SK-N-SH (cell line): ENCODE results near the gene LSM10. TPM values are rescaled to one million over a fixed set of nuclear protein-coding genes. Genes with fewer than 3 reads are reported as not detected.

Source experiments
- CTCF ChIA-PET: fragments of 300-600, 350-600 bp; formaldehyde crosslinking; extraction: SDS; loops from one replicate; lab custom pipeline; 2021; lab: Yijun Ruan, JAX
- POLR2A ChIA-PET: fragments of 350-600 bp; sonication (Branson Sonifier 250); formaldehyde crosslinking; extraction: SDS; loops from one replicate; lab custom pipeline; 2020; ENCODE audit warnings: antibody characterized with exemption, inconsistent platforms; lab: Yijun Ruan, JAX
- DNase-seq: peaks from one replicate; pipeline ENCODE4 v3.0.0; 2012
- H2AFZ ChIP-seq: fragments of 200-600 bp; sonication (generic); 2 replicates; pipeline ENCODE4 v1.8.1; 2016; ENCODE audit warnings: antibody characterized with exemption, mild to moderate bottlenecking, low read depth
- H3F3A ChIP-seq: fragments of 200-600 bp; sonication (generic); replicated peaks from 2 replicates; pipeline ENCODE3; 2016; ENCODE audit warnings: antibody characterized with exemption, mild to moderate bottlenecking; ENCODE audit not compliant: insufficient read depth
- H3K27ac ChIP-seq, 2 experiments: fragments of 200-500 bp in 1 of 2; fragments of 200-600 bp in 1 of 2; sonication (Bioruptor generic) in 1 of 2; sonication (generic), shearing (Covaris generic) in 1 of 2; 2 replicates each; pipeline versions ENCODE4 v1.5.1 to v1.6.1; 2014 to 2016; ENCODE audit warnings: low read depth in 2 of 2, inconsistent platforms in 1 of 2, low read length in 1 of 2, mild to moderate bottlenecking in 1 of 2, mixed read lengths in 1 of 2
- H3K27me3 ChIP-seq: fragments of 200-600 bp; sonication (generic), shearing (Covaris generic); 2 replicates; pipeline ENCODE4 v1.6.1; 2016; ENCODE audit warnings: mixed run types; ENCODE audit not compliant: insufficient read depth
- H3K36me3 ChIP-seq, 2 experiments: fragments of 200-500 bp in 1 of 2; fragments of 200-600 bp in 1 of 2; sonication (Bioruptor generic) in 1 of 2; sonication (generic) in 1 of 2; replicated peaks in 1 of 2; 2 replicates each; pipeline versions ENCODE3 to v1.5.1; 2014 to 2016; ENCODE audit warnings: low read length in 1 of 2, mild to moderate bottlenecking in 1 of 2; ENCODE audit not compliant: insufficient read depth in 2 of 2, control insufficient read depth in 1 of 2
- H3K4me1 ChIP-seq, 2 experiments: fragments of 200-500 bp in 1 of 2; fragments of 200-600 bp in 1 of 2; sonication (Bioruptor generic) in 1 of 2; sonication (generic), shearing (Covaris generic) in 1 of 2; 2 replicates each; pipeline versions ENCODE4 v1.5.1 to v1.6.1; 2014 to 2016; ENCODE audit warnings: low read depth in 1 of 2, low read length in 1 of 2, mixed run types in 1 of 2; ENCODE audit not compliant: insufficient read depth in 2 of 2, control insufficient read depth in 1 of 2
- H3K4me2 ChIP-seq: fragments of 200-600 bp; sonication (generic), shearing (Covaris generic); 2 replicates; pipeline ENCODE4 v1.6.1; 2017; ENCODE audit warnings: mixed run types
- H3K4me3 ChIP-seq, 2 experiments: fragments of 200-500 bp in 1 of 2; fragments of 200-600 bp in 1 of 2; sonication (Bioruptor generic) in 1 of 2; sonication (generic), shearing (Covaris generic) in 1 of 2; 2 replicates each; pipeline versions ENCODE4 v1.5.1 to v1.8.1; 2014 to 2016; ENCODE audit warnings: low read depth in 2 of 2, inconsistent platforms in 1 of 2, low read length in 1 of 2, mild to moderate bottlenecking in 1 of 2, mixed read lengths in 1 of 2, moderate library complexity in 1 of 2
- H3K79me2 ChIP-seq: fragments of 200-600 bp; sonication (generic); 2 replicates; pipeline ENCODE4 v1.8.1; 2017; ENCODE audit warnings: mild to moderate bottlenecking; ENCODE audit not compliant: insufficient read depth
- H3K9ac ChIP-seq: fragments of 200-600 bp; sonication (generic); 2 replicates; pipeline ENCODE4 v1.6.1; 2017; ENCODE audit warnings: mixed run types
- H3K9me2 ChIP-seq: fragments of 200-600 bp; sonication (generic); 2 replicates; pipeline ENCODE4 v1.6.1; 2017; ENCODE audit warnings: mixed run types
- H3K9me3 ChIP-seq: fragments of 200-600 bp; sonication (generic); 2 replicates; pipeline ENCODE4 v1.6.1; 2017; ENCODE audit warnings: mixed run types, mild to moderate bottlenecking, moderate library complexity
- H4K20me1 ChIP-seq: fragments of 200-600 bp; sonication (generic); 2 replicates; pipeline ENCODE4 v1.6.1; 2017; ENCODE audit warnings: mild to moderate bottlenecking, mixed run types; ENCODE audit not compliant: insufficient read depth
- CHD2 ChIP-seq: fragments of 150-350 bp; IDR thresholded peaks from 2 replicates; pipeline ENCODE4 v1.6.1; 2018; ENCODE audit warnings: low read length; ENCODE audit not compliant: partially characterized antibody
- ELF1 ChIP-seq: IDR thresholded peaks from 2 replicates; pipeline ENCODE4 v1.4.0; 2012
- EZH2phosphoT487 ChIP-seq: fragments of 200-600 bp; sonication (generic); IDR thresholded peaks from 2 replicates; pipeline ENCODE4 v1.6.1; 2017; ENCODE audit warnings: low read depth, mixed run types, mild to moderate bottlenecking, antibody characterized with exemption, moderate library complexity, borderline replicate concordance
- FOSL2 ChIP-seq: IDR thresholded peaks from 2 replicates; pipeline ENCODE4 v1.4.0; 2012; ENCODE audit warnings: low read depth, mild to moderate bottlenecking, moderate library complexity, borderline replicate concordance
- FOXM1 ChIP-seq: IDR thresholded peaks from 2 replicates; pipeline ENCODE4 v1.4.0; 2012; ENCODE audit warnings: low read depth, mild to moderate bottlenecking
- GABPA ChIP-seq: IDR thresholded peaks from 2 replicates; pipeline ENCODE4 v1.4.0; 2012; ENCODE audit warnings: low read depth, mild to moderate bottlenecking
- GATA2 ChIP-seq: sonication (generic); formaldehyde crosslinking; IDR thresholded peaks from 2 replicates; pipeline ENCODE4 v1.5.0; 2020; ENCODE audit warnings: mild to moderate bottlenecking, missing genetic modification reagents
- MEF2A ChIP-seq: IDR thresholded peaks from 2 replicates; pipeline ENCODE4 v1.4.0; 2012; ENCODE audit warnings: low read depth, borderline replicate concordance
- MXI1 ChIP-seq: IDR thresholded peaks from 2 replicates; pipeline ENCODE4 v1.6.1; 2012; ENCODE audit warnings: mild to moderate bottlenecking, low read depth, low read length, improper control_type of control experiment
- NFIC ChIP-seq: IDR thresholded peaks from 2 replicates; pipeline ENCODE4 v1.4.0; 2012; ENCODE audit warnings: borderline replicate concordance
- NRF1 ChIP-seq: IDR thresholded peaks from 2 replicates; pipeline ENCODE4 v1.6.1; 2012; ENCODE audit warnings: low read depth, mild to moderate bottlenecking, low read length
- POLR2AphosphoS5 ChIP-seq: IDR thresholded peaks from 2 replicates; pipeline ENCODE4 v1.6.1; 2012; ENCODE audit warnings: low read depth, low read length
- RAD21 ChIP-seq: IDR thresholded peaks from 2 replicates; pipeline ENCODE4 v1.6.1; 2012; ENCODE audit warnings: mild to moderate bottlenecking, low read length
- RCOR1 ChIP-seq: fragments of 150-350 bp; IDR thresholded peaks from 2 replicates; pipeline ENCODE4 v1.6.1; 2017; ENCODE audit warnings: antibody characterized with exemption, low read length
- SIN3A ChIP-seq: IDR thresholded peaks from 2 replicates; pipeline ENCODE4 v1.6.1; 2012; ENCODE audit warnings: low read depth, mild to moderate bottlenecking, low read length, moderate library complexity, borderline replicate concordance
- SMC3 ChIP-seq: IDR thresholded peaks from 2 replicates; pipeline ENCODE4 v1.6.1; 2012; ENCODE audit warnings: low read depth, low read length, improper control_type of control experiment
- TAF1 ChIP-seq: IDR thresholded peaks from 2 replicates; pipeline ENCODE4 v1.6.1; 2012; ENCODE audit warnings: low read depth, mild to moderate bottlenecking, low read length, moderate library complexity, borderline replicate concordance
- TCF12 ChIP-seq: IDR thresholded peaks from 2 replicates; pipeline ENCODE4 v1.4.0; 2012
- WGBS: methylation state at CpG from one replicate; pipeline ENCODE4 v1.1.6; 2017; ENCODE audit warnings: low lambda C conversion rate; 5-methylcytosine and 5-hydroxymethylcytosine counted together
- polyA plus RNA-seq, 3 experiments: library from polyadenylated mRNA; depleted of rRNA; stranded (reverse); fragments of >200 nt; gene quantifications; 2 replicates each; pipeline ENCODE4 v1.2.3, GENCODE V29; 2012
- TF ChIP-seq, protein P1 (sequence below): fragments of 200-600 bp; sonication (generic); IDR thresholded peaks from 2 replicates; pipeline ENCODE4 v1.6.1; 2017; ENCODE audit warnings: antibody characterized with exemption, mild to moderate bottlenecking, moderate library complexity
- TF ChIP-seq, protein P2 (sequence below): fragments of 150-350 bp; IDR thresholded peaks from 2 replicates; pipeline ENCODE4 v1.6.1; 2017; ENCODE audit warnings: antibody characterized with exemption, low read length, low read depth, borderline replicate concordance
- TF ChIP-seq, protein P3 (sequence below): IDR thresholded peaks from 2 replicates; pipeline ENCODE4; 2012
- TF ChIP-seq, protein P4 (sequence below): IDR thresholded peaks from 2 replicates; pipeline ENCODE4 v1.4.0; 2012; ENCODE audit warnings: low read depth, borderline replicate concordance

The LSM10 gene
- polyA plus RNA-seq, 1 of the 3 experiments (the other 2 are of a cell fraction) = 96.8 TPM

DNA sequence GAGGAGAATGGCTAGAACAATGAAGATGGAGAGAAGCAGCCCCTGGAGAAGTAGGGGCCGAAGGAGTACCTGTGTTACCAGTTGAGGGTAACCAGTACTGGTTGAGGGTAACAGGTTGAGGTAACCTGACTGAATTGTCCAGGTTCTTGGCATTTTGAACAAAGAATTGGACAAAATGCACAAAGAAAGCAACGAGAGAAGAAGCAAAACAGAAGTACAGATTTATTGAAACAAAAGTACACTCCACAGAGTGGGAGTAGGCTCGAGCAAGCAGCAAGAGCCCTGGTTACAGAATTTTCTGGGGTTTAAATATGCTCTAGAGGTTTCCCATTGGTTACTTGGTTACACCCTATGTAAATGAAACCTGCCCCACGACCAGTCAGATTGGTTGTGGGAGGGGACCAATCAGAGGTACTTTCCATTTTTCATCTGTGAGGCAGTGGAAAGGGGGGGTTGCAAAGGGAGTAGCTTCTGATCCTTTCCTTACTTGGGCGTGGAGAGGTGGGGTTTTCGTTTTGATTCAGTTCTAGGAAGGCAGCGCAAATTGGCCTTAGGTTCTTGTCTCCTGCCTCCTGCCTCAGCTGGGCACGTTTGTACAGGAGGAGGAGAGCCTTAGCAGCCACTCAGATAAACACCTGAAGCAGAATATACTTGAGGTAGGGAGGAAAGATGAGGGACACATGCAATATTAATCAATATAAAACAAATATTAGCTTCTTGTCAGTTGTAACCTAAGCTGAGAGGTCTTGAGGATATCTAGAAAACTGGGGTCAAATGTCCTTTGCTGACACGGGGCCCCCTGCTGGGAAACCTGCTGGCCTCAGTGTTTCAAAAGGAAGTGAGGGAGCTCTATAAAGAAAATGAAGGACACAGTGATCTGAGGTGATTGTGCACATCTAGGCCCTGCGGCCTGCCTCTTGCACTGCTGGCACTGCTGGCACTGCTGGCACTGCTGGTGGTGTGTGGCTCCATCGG is 14.3 kb upstream of the LSM10 start:
- H3K4me2 ChIP-seq = no peak overlapping the region
- TF ChIP-seq SMC3 (no peak), SIN3A (no peak), GABPA (no peak), RCOR1 (no peak), NFIC (no peak), RAD21 (no peak)
- TF ChIP-seq, protein P1, sequence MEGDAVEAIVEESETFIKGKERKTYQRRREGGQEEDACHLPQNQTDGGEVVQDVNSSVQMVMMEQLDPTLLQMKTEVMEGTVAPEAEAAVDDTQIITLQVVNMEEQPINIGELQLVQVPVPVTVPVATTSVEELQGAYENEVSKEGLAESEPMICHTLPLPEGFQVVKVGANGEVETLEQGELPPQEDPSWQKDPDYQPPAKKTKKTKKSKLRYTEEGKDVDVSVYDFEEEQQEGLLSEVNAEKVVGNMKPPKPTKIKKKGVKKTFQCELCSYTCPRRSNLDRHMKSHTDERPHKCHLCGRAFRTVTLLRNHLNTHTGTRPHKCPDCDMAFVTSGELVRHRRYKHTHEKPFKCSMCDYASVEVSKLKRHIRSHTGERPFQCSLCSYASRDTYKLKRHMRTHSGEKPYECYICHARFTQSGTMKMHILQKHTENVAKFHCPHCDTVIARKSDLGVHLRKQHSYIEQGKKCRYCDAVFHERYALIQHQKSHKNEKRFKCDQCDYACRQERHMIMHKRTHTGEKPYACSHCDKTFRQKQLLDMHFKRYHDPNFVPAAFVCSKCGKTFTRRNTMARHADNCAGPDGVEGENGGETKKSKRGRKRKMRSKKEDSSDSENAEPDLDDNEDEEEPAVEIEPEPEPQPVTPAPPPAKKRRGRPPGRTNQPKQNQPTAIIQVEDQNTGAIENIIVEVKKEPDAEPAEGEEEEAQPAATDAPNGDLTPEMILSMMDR = peak; percentile 8; the same call in 1 of the 2 replicates
- H4K20me1 ChIP-seq = no peaks in the 10 kb centered on the region
- no peaks in the 10 kb centered on the region for H3K27me3 ChIP-seq
- H3K4me3 ChIP-seq = no peak overlapping the region
- no peak overlapping the region for H3K27ac ChIP-seq
- ChIA-PET CTCF (interaction anchor here (1.0 to 2.3 kb wide), 4 partner anchors 8 to 70 kb away, joined by 5 to 14 read pairs (median 6); no protein-coding TSS in a partner anchor), POLR2A (no interaction called here)
- DNase-seq = no peak
- H3K9ac ChIP-seq = no peak overlapping the region
- no peaks in the 10 kb centered on the region for H3K9me3 ChIP-seq
- peaks cover 0 to 4% of the 10 kb centered on the region in 2 experiments; a peak in 1 of 4 replicates for H3K4me1 ChIP-seq
- no peaks in the 10 kb centered on the region for H3K79me2 ChIP-seq
- WGBS = 70% methylated on average over 11 of the region's 11 CpGs
- H2AFZ ChIP-seq = no peak overlapping the region
- peaks cover 13% of the 10 kb centered on the region for H3F3A ChIP-seq
- H3K36me3 ChIP-seq = no peaks in the 10 kb centered on the region
- H3K9me2 ChIP-seq = no peaks in the 10 kb centered on the region

DNA sequence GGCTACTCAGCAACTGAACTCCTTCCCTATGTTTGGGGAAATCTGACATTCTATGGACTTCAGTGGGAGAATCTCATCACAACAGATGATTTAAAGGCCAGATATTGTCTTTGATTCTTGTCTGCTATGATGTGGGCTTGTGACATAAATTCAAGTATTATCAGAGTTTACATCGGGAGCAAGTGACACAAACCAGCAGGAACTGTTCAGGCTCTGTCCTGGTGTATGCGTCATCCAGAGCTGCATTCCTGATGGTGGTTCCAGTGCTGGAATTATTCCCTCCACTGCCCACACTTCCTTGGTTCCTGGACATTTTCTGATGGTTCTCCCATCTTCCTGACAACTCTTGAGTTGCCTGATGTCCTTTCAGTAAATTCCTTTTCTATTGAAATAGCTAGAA is 10.8 kb upstream of the LSM10 start:
- 5% methylated on average over 2 of the region's 2 CpGs for WGBS
- peak overlapping the region; percentile 16 to 85; a peak in 3 of 4 replicates for H3K27ac ChIP-seq
- TF ChIP-seq, protein P2, sequence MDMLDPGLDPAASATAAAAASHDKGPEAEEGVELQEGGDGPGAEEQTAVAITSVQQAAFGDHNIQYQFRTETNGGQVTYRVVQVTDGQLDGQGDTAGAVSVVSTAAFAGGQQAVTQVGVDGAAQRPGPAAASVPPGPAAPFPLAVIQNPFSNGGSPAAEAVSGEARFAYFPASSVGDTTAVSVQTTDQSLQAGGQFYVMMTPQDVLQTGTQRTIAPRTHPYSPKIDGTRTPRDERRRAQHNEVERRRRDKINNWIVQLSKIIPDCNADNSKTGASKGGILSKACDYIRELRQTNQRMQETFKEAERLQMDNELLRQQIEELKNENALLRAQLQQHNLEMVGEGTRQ = no peak
- TF ChIP-seq EZH2phosphoT487 = no peak
- TF ChIP-seq TAF1 = no peak
- peak; percentile 94 for TF ChIP-seq TCF12
- TF ChIP-seq MXI1 = no peak
- TF ChIP-seq NRF1 = no peak
- no peak for TF ChIP-seq SMC3
- TF ChIP-seq GATA2 (CRISPR knock-in tag) = peak; percentile 70
- TF ChIP-seq ELF1 = 0 out of 2 replicates have a peak, but pooled peaks have one; percentile 15
- peak; percentile 55 for TF ChIP-seq CHD2
- TF ChIP-seq POLR2AphosphoS5 = peak; percentile 54; the same call in 1 of the 2 replicates
- TF ChIP-seq, protein P3, sequence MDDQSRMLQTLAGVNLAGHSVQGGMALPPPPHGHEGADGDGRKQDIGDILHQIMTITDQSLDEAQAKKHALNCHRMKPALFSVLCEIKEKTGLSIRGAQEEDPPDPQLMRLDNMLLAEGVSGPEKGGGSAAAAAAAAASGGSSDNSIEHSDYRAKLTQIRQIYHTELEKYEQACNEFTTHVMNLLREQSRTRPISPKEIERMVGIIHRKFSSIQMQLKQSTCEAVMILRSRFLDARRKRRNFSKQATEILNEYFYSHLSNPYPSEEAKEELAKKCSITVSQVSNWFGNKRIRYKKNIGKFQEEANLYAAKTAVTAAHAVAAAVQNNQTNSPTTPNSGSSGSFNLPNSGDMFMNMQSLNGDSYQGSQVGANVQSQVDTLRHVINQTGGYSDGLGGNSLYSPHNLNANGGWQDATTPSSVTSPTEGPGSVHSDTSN = peak; percentile 91
- TF ChIP-seq MEF2A = no peak
- TF ChIP-seq, protein P4, sequence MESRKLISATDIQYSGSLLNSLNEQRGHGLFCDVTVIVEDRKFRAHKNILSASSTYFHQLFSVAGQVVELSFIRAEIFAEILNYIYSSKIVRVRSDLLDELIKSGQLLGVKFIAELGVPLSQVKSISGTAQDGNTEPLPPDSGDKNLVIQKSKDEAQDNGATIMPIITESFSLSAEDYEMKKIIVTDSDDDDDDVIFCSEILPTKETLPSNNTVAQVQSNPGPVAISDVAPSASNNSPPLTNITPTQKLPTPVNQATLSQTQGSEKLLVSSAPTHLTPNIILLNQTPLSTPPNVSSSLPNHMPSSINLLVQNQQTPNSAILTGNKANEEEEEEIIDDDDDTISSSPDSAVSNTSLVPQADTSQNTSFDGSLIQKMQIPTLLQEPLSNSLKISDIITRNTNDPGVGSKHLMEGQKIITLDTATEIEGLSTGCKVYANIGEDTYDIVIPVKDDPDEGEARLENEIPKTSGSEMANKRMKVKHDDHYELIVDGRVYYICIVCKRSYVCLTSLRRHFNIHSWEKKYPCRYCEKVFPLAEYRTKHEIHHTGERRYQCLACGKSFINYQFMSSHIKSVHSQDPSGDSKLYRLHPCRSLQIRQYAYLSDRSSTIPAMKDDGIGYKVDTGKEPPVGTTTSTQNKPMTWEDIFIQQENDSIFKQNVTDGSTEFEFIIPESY = no peak
- no peak for TF ChIP-seq FOXM1
- peak; percentile 78; the same call in 1 of the 2 replicates for TF ChIP-seq FOSL2

More for the DNA sequence above, 10.8 kb upstream of the LSM10 start:
- no peaks in the 10 kb centered on the region for H3K27me3 ChIP-seq
- POLR2A ChIA-PET = no interaction called here
- CTCF ChIA-PET = interaction anchor here (0.6 to 1.4 kb wide), 6 partner anchors 10 to 66 kb away, joined by 3 to 4 read pairs (median 3); partner anchors contain the start of gene LSM10
- H3K36me3 ChIP-seq = no peaks in the 10 kb centered on the region
- H3K4me3 ChIP-seq = no peak overlapping the region
- H3F3A ChIP-seq = peaks cover 13% of the 10 kb centered on the region
- H3K4me2 ChIP-seq = peak overlapping the region; percentile 10
- H3K9me3 ChIP-seq = no peaks in the 10 kb centered on the region
- peak overlapping the region; percentile 60 for H2AFZ ChIP-seq
- DNase-seq = peak; percentile 67
- no peaks in the 10 kb centered on the region for H4K20me1 ChIP-seq
- H3K4me1 ChIP-seq = peaks cover 0 to 4% of the 10 kb centered on the region in 2 experiments; a peak in 1 of 4 replicates
- H3K9ac ChIP-seq = no peak overlapping the region; the same call in 1 of the 2 replicates
- H3K79me2 ChIP-seq = no peaks in the 10 kb centered on the region
- no peaks in the 10 kb centered on the region for H3K9me2 ChIP-seq
